Right lobe of liver (tissue), 4 donors: Measurements from ENCODE around the gene PARL.

Source experiments
- POLR2A ChIP-seq: fragments of 450-650 bp; IDR thresholded peaks from one replicate; pipeline ENCODE4 v1.6.1; 2017; ENCODE audit warnings: antibody characterized with exemption, mild to moderate bottlenecking
- TF ChIP-seq, protein P1 (sequence below), 4 donors: fragments of 200-600 bp in 3 of 4; fragments of 450-650 bp in 1 of 4; IDR thresholded peaks; one replicate each; pipeline versions ENCODE4 v1.5.1 to v1.8.0; 2016 to 2022; ENCODE audit warnings: antibody characterized with exemption in 4 of 4, mild to moderate bottlenecking in 2 of 4
- donor health status: DM: no; HTN: no; CAD: no.
- donor health status: DM: no; HTN: no; CAD: no.
- donor health status: DM: no; HTN: yes; CAD: no.

DNA sequence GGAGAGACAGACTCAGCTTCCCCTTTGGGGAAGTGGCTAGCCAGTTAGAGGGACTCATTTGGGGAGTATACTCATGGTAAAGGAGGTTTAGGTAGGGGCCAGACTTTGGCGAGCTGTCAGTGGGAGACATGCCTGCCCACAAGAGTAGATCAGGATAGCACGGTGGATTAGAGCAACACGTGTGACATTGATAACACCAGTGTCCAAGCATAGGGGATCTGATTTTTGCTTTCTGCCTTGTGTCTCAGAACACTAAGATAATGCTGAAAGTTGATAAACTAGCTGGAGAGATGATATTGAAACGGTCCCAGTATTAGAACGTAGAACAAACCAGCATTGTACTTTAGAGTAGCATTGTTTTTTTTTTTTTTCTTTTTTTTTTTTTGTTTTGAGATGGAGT, 85.2 kb downstream of the PARL start:
- TF ChIP-seq, protein P1, sequence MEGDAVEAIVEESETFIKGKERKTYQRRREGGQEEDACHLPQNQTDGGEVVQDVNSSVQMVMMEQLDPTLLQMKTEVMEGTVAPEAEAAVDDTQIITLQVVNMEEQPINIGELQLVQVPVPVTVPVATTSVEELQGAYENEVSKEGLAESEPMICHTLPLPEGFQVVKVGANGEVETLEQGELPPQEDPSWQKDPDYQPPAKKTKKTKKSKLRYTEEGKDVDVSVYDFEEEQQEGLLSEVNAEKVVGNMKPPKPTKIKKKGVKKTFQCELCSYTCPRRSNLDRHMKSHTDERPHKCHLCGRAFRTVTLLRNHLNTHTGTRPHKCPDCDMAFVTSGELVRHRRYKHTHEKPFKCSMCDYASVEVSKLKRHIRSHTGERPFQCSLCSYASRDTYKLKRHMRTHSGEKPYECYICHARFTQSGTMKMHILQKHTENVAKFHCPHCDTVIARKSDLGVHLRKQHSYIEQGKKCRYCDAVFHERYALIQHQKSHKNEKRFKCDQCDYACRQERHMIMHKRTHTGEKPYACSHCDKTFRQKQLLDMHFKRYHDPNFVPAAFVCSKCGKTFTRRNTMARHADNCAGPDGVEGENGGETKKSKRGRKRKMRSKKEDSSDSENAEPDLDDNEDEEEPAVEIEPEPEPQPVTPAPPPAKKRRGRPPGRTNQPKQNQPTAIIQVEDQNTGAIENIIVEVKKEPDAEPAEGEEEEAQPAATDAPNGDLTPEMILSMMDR (IDR thresholded peaks at IDR 0.05) = no peak
- no peak for TF ChIP-seq POLR2A
